BLaER1 (cell line): ENCODE data around the gene ZBTB20.

ENCODE experiments used
- H3K27ac ChIP-seq: shearing (Covaris generic); formaldehyde crosslinking; 2 replicates; pipeline ENCODE4 v1.8.1; 2022
- H3K27me3 ChIP-seq: shearing (Covaris generic); formaldehyde crosslinking; 2 replicates; pipeline ENCODE4 v1.8.1; 2022
- H3K36me3 ChIP-seq: shearing (Covaris generic); formaldehyde crosslinking; 2 replicates; pipeline ENCODE4 v1.8.1; 2022
- H3K4me1 ChIP-seq: shearing (Covaris generic); formaldehyde crosslinking; 2 replicates; pipeline ENCODE4 v1.8.1; 2022
- H3K4me2 ChIP-seq: shearing (Covaris generic); formaldehyde crosslinking; 2 replicates; pipeline ENCODE4 v1.8.1; 2022
- H3K4me3 ChIP-seq: shearing (Covaris generic); formaldehyde crosslinking; 2 replicates; pipeline ENCODE4 v1.8.1; 2022
- H3K9ac ChIP-seq: shearing (Covaris generic); formaldehyde crosslinking; 2 replicates; pipeline ENCODE4 v1.8.1; 2022
- H3K9me3 ChIP-seq: shearing (Covaris generic); formaldehyde crosslinking; 2 replicates; pipeline ENCODE4 v1.8.1; 2022
- H4K20me1 ChIP-seq: shearing (Covaris generic); formaldehyde crosslinking; 2 replicates; pipeline ENCODE4 v1.8.1; 2022
- Cebpa-rat ChIP-seq: shearing (Covaris generic); IDR thresholded peaks from 2 replicates; pipeline ENCODE4 v1.8.1; 2022

The ZBTB20 gene

GRCh38 chr3:114953215-114953799, 193.8 kb downstream of the ZBTB20 start:
- Histone ChIP-seq H3K4me1 (no peaks in the 10 kb centered on the region), H4K20me1 (no peaks in the 10 kb centered on the region), H3K36me3 (no peaks in the 10 kb centered on the region), H3K4me3 (no peak overlapping the region), H3K27me3 (no peaks in the 10 kb centered on the region), H3K4me2 (no peak overlapping the region), H3K27ac (no peak overlapping the region), H3K9me3 (peaks cover 20% of the 10 kb centered on the region; the same call in 1 of the 2 replicates), H3K9ac (no peak overlapping the region)
- no peak for TF ChIP-seq Cebpa-rat

GRCh38 chr3:114942773-114943172, 204.3 kb downstream of the ZBTB20 start:
- H4K20me1 ChIP-seq: no peaks in the 10 kb centered on the region
- no peak overlapping the region for H3K27ac ChIP-seq
- no peak overlapping the region for H3K9ac ChIP-seq
- H3K36me3 ChIP-seq: no peaks in the 10 kb centered on the region
- no peaks in the 10 kb centered on the region for H3K9me3 ChIP-seq
- H3K4me1 ChIP-seq: no peaks in the 10 kb centered on the region
- H3K4me3 ChIP-seq: no peak overlapping the region
- H3K27me3 ChIP-seq: no peaks in the 10 kb centered on the region
- no peak for TF ChIP-seq Cebpa-rat
- H3K4me2 ChIP-seq: no peak overlapping the region

GRCh38 chr3:114941626-114942309, 205.3 kb downstream of the ZBTB20 start:
- no peaks in the 10 kb centered on the region for H3K36me3 ChIP-seq
- no peaks in the 10 kb centered on the region for H3K27me3 ChIP-seq
- no peak overlapping the region for H3K4me3 ChIP-seq
- no peaks in the 10 kb centered on the region for H3K9me3 ChIP-seq
- H3K27ac ChIP-seq: no peak overlapping the region
- no peak for TF ChIP-seq Cebpa-rat
- H3K4me2 ChIP-seq: no peak overlapping the region
- H3K4me1 ChIP-seq: no peaks in the 10 kb centered on the region
- no peak overlapping the region for H3K9ac ChIP-seq
- H4K20me1 ChIP-seq: no peaks in the 10 kb centered on the region

- TF ChIP-seq Cebpa-rat: no peak
- no peaks in the 10 kb centered on the region for H3K4me1 ChIP-seq
- no peak overlapping the region for H3K9ac ChIP-seq
- H4K20me1 ChIP-seq: no peaks in the 10 kb centered on the region
- H3K27ac ChIP-seq: no peak overlapping the region
- no peaks in the 10 kb centered on the region for H3K27me3 ChIP-seq
- no peaks in the 10 kb centered on the region for H3K9me3 ChIP-seq
- no peaks in the 10 kb centered on the region for H3K36me3 ChIP-seq
- no peak overlapping the region for H3K4me2 ChIP-seq
- no peak overlapping the region for H3K4me3 ChIP-seq
Measured at GRCh38 chr3:114939920-114940319, 207.2 kb downstream of the ZBTB20 start.

- Histone ChIP-seq H3K4me1 (no peaks in the 10 kb centered on the region), H3K4me2 (no peak overlapping the region), H3K27me3 (no peaks in the 10 kb centered on the region), H4K20me1 (no peaks in the 10 kb centered on the region), H3K27ac (no peak overlapping the region), H3K4me3 (no peak overlapping the region), H3K9ac (no peak overlapping the region), H3K9me3 (no peaks in the 10 kb centered on the region), H3K36me3 (no peaks in the 10 kb centered on the region)
- no peak for TF ChIP-seq Cebpa-rat
Measured at GRCh38 chr3:114933407-114933806, 213.7 kb downstream of the ZBTB20 start.

GRCh38 chr3:114929971-114930732, 216.9 kb downstream of the ZBTB20 start:
- H3K27ac ChIP-seq: no peak overlapping the region
- H4K20me1 ChIP-seq: no peaks in the 10 kb centered on the region
- no peaks in the 10 kb centered on the region for H3K9me3 ChIP-seq
- no peaks in the 10 kb centered on the region for H3K27me3 ChIP-seq
- no peak overlapping the region for H3K4me2 ChIP-seq
- no peak overlapping the region for H3K9ac ChIP-seq
- H3K36me3 ChIP-seq: no peaks in the 10 kb centered on the region
- H3K4me1 ChIP-seq: no peaks in the 10 kb centered on the region
- no peak overlapping the region for H3K4me3 ChIP-seq
- no peak for TF ChIP-seq Cebpa-rat

GRCh38 chr3:114928989-114929640, 218.0 kb downstream of the ZBTB20 start:
- no peaks in the 10 kb centered on the region for H3K9me3 ChIP-seq
- no peak overlapping the region for H3K4me3 ChIP-seq
- no peak for TF ChIP-seq Cebpa-rat
- H3K27me3 ChIP-seq: no peaks in the 10 kb centered on the region
- no peaks in the 10 kb centered on the region for H3K4me1 ChIP-seq
- H3K36me3 ChIP-seq: no peaks in the 10 kb centered on the region
- no peak overlapping the region for H3K27ac ChIP-seq
- H3K4me2 ChIP-seq: no peak overlapping the region
- H3K9ac ChIP-seq: no peak overlapping the region
- no peaks in the 10 kb centered on the region for H4K20me1 ChIP-seq

GRCh38 chr3:114904633-114905032, 242.5 kb downstream of the ZBTB20 start:
- Histone ChIP-seq H3K9me3 (no peaks in the 10 kb centered on the region), H3K9ac (no peak overlapping the region), H3K27me3 (no peaks in the 10 kb centered on the region), H4K20me1 (no peaks in the 10 kb centered on the region), H3K36me3 (no peaks in the 10 kb centered on the region), H3K4me3 (no peak overlapping the region), H3K4me2 (no peak overlapping the region), H3K27ac (no peak overlapping the region), H3K4me1 (peaks cover 4% of the 10 kb centered on the region; the same call in 1 of the 2 replicates)
- no peak for TF ChIP-seq Cebpa-rat

GRCh38 chr3:114903213-114903612, 243.9 kb downstream of the ZBTB20 start:
- Histone ChIP-seq H3K9me3 (no peaks in the 10 kb centered on the region), H3K4me3 (no peak overlapping the region), H3K9ac (no peak overlapping the region), H3K27me3 (no peaks in the 10 kb centered on the region), H3K4me2 (no peak overlapping the region), H3K4me1 (peaks cover 4% of the 10 kb centered on the region; the same call in 1 of the 2 replicates), H4K20me1 (no peaks in the 10 kb centered on the region), H3K36me3 (no peaks in the 10 kb centered on the region), H3K27ac (no peak overlapping the region)
- TF ChIP-seq Cebpa-rat: no peak
